H9 (cell line): ENCODE measurements around the gene PRR20E. TPM values are rescaled to one million over a fixed set of nuclear protein-coding genes. Genes with fewer than 3 reads are reported as not detected.

ENCODE experiments used
- DNase-seq: peaks from one replicate; pipeline ENCODE4 v3.0.0-alpha.2; 2017
- H2AFZ ChIP-seq: one replicate; pipeline ENCODE4 v1.6.1; 2013; ENCODE audit warnings: mild to moderate bottlenecking, low read length, control low read depth, moderate library complexity
- H2AK5ac ChIP-seq: 2 replicates; pipeline ENCODE4 v1.6.1; 2013; ENCODE audit warnings: low read length, control low read depth, mixed read lengths; ENCODE audit not compliant: insufficient read length
- H2BK120ac ChIP-seq: one replicate; pipeline ENCODE4 v1.6.1; 2013; ENCODE audit warnings: low read depth, mild to moderate bottlenecking, low read length, control low read depth, inconsistent platforms; ENCODE audit not compliant: poor library complexity, severe bottlenecking
- H2BK12ac ChIP-seq: 2 replicates; pipeline ENCODE4 v1.6.1; 2013; ENCODE audit warnings: low read length, control low read depth, mixed read lengths, low read depth; ENCODE audit not compliant: insufficient read length
- H2BK15ac ChIP-seq: 2 replicates; pipeline ENCODE4 v1.6.1; 2013; ENCODE audit warnings: low read depth, low read length, control low read depth
- H2BK20ac ChIP-seq: one replicate; pipeline ENCODE4 v1.6.1; 2013; ENCODE audit warnings: low read depth, mild to moderate bottlenecking, low read length, control low read depth, inconsistent platforms; ENCODE audit not compliant: poor library complexity, severe bottlenecking
- H2BK5ac ChIP-seq: 2 replicates; pipeline ENCODE4 v1.6.1; 2013; ENCODE audit warnings: low read length, control low read depth, mixed read lengths; ENCODE audit not compliant: insufficient read length
- H3K14ac ChIP-seq: 2 replicates; pipeline ENCODE4 v1.6.1; 2013; ENCODE audit warnings: low read length, control low read depth; ENCODE audit not compliant: insufficient read depth
- H3K18ac ChIP-seq: 2 replicates; pipeline ENCODE4 v1.6.1; 2013; ENCODE audit warnings: low read depth, mild to moderate bottlenecking, mixed read lengths, low read length, control low read depth; ENCODE audit not compliant: insufficient read length
- H3K23ac ChIP-seq: 2 replicates; pipeline ENCODE4 v1.6.1; 2013; ENCODE audit warnings: low read length, control low read depth, mixed read lengths, low read depth; ENCODE audit not compliant: insufficient read length
- H3K23me2 ChIP-seq: 2 replicates; pipeline ENCODE4 v1.6.1; 2013; ENCODE audit warnings: low read depth, mild to moderate bottlenecking, mixed read lengths, low read length, control low read depth; ENCODE audit not compliant: insufficient read length, poor library complexity, severe bottlenecking
- H3K27ac ChIP-seq: 2 replicates; pipeline ENCODE4 v1.5.1; 2013; ENCODE audit warnings: low read length, control low read depth, mixed read lengths, low read depth; ENCODE audit not compliant: insufficient read length
- H3K27me3 ChIP-seq: 2 replicates; pipeline ENCODE4 v1.6.1; 2013; ENCODE audit warnings: low read length, control low read depth, inconsistent platforms; ENCODE audit not compliant: insufficient read depth
- H3K4ac ChIP-seq: 2 replicates; pipeline ENCODE4 v1.6.1; 2013; ENCODE audit warnings: low read depth, mild to moderate bottlenecking, control low read depth, inconsistent platforms, low read length, moderate library complexity
- H3K4me1 ChIP-seq: 2 replicates; pipeline ENCODE4 v1.6.1; 2013; ENCODE audit warnings: low read length, control low read depth, inconsistent platforms; ENCODE audit not compliant: insufficient read depth
- H3K4me2 ChIP-seq: 2 replicates; pipeline ENCODE4 v1.6.1; 2013; ENCODE audit warnings: low read length, control low read depth, mixed read lengths; ENCODE audit not compliant: insufficient read length, insufficient read depth
- H3K56ac ChIP-seq: 2 replicates; pipeline ENCODE4 v1.6.1; 2013; ENCODE audit warnings: low read depth, mild to moderate bottlenecking, mixed read lengths, low read length, control low read depth; ENCODE audit not compliant: insufficient read length
- H3K79me1 ChIP-seq: 2 replicates; pipeline ENCODE4 v1.6.1; 2013; ENCODE audit warnings: low read depth, mild to moderate bottlenecking, moderate library complexity, low read length, control low read depth, inconsistent platforms; ENCODE audit not compliant: insufficient read depth, poor library complexity, severe bottlenecking
- H3K79me2 ChIP-seq: 2 replicates; pipeline ENCODE4 v1.6.1; 2013; ENCODE audit warnings: low read length, control low read depth, inconsistent platforms; ENCODE audit not compliant: insufficient read depth
- H3K9ac ChIP-seq: 2 replicates; pipeline ENCODE4 v1.6.1; 2013; ENCODE audit warnings: low read length, control low read depth, mixed read lengths; ENCODE audit not compliant: insufficient read length; ENCODE audit errors: extremely low read depth
- H3K9me3 ChIP-seq: one replicate; pipeline ENCODE4 v1.6.1; 2013; ENCODE audit warnings: low read depth, low read length, inconsistent platforms; ENCODE audit not compliant: control insufficient read depth
- H3T11ph ChIP-seq: one replicate; pipeline ENCODE4 v1.6.1; 2013; ENCODE audit warnings: mild to moderate bottlenecking, low read length, control low read depth, inconsistent platforms
- H4K20me1 ChIP-seq: one replicate; pipeline ENCODE4 v1.6.1; 2013; ENCODE audit not compliant: control insufficient read depth, insufficient read length, insufficient read depth
- H4K5ac ChIP-seq: 2 replicates; pipeline ENCODE4 v1.6.1; 2013; ENCODE audit warnings: low read depth, mild to moderate bottlenecking, mixed read lengths, low read length, control low read depth; ENCODE audit not compliant: insufficient read length
- H4K8ac ChIP-seq: replicated peaks from 2 replicates; pipeline ENCODE4 v1.6.1; 2013; ENCODE audit warnings: low read length, control low read depth, mixed read lengths, low read depth; ENCODE audit not compliant: insufficient read length
- H4K91ac ChIP-seq: 2 replicates; pipeline ENCODE4 v1.6.1; 2013; ENCODE audit warnings: low read depth, mild to moderate bottlenecking, moderate library complexity, mixed read lengths, low read length, control low read depth; ENCODE audit not compliant: insufficient read length
- H3K27ac Mint-ChIP-seq, 3 experiments: 2 replicates in 2 of 3; 3 replicates in 1 of 3; pipeline ENCODE4 v1.8.0; 2020 to 2021; ENCODE audit warnings: mixed read lengths in 3 of 3, mild to moderate bottlenecking in 1 of 3, moderate library complexity in 1 of 3
- H3K27me3 Mint-ChIP-seq: 2 replicates; pipeline ENCODE4 v1.8.0; 2021; ENCODE audit warnings: low read depth, mild to moderate bottlenecking, moderate library complexity, mixed read lengths
- H3K36me3 Mint-ChIP-seq, 3 experiments: 2 replicates in 2 of 3; 3 replicates in 1 of 3; pipeline ENCODE4 v1.8.0; 2020 to 2021; ENCODE audit warnings: low read depth in 3 of 3, mixed read lengths in 3 of 3; ENCODE audit not compliant: insufficient read depth in 1 of 3
- H3K4me1 Mint-ChIP-seq, 2 experiments: 2 replicates each; pipeline ENCODE4 v1.8.0; 2020; ENCODE audit warnings: mixed read lengths in 2 of 2
- H3K4me3 Mint-ChIP-seq, 2 experiments: 2 replicates in 1 of 2; 3 replicates in 1 of 2; pipeline ENCODE4 v1.8.0; 2020 to 2021; ENCODE audit warnings: mild to moderate bottlenecking in 2 of 2, mixed read lengths in 2 of 2, moderate library complexity in 1 of 2
- H3K9me3 Mint-ChIP-seq, 2 experiments: 2 replicates in 1 of 2; 3 replicates in 1 of 2; pipeline ENCODE4 v1.8.0; 2020; ENCODE audit warnings: mild to moderate bottlenecking in 2 of 2, mixed read lengths in 2 of 2, moderate library complexity in 1 of 2
- CTCF ChIP-seq: fragments of 200-600 bp; sonication (generic); conservative IDR thresholded peaks from 3 replicates; pipeline ENCODE4 v1.8.0; 2021; ENCODE audit warnings: antibody characterized with exemption, mild to moderate bottlenecking
- WGBS: extraction: QIAGEN DNeasy Blood & Tissue Kit; methylation state at CpG from one replicate; pipeline ENCODE4 v1.1.7; 2013; ENCODE audit warnings: missing lambda C conversion rate, low lambda C conversion rate, mixed read lengths; ENCODE audit not compliant: insufficient read length; ENCODE audit errors: extremely low coverage; 5-methylcytosine and 5-hydroxymethylcytosine counted together
- total RNA-seq: library from RNA; stranded (reverse); gene quantifications from 2 replicates; pipeline ENCODE4 v1.2.1, GENCODE V29; 2021

PRR20E gene
- total RNA-seq, 1 experiment from 2014 or later, result not detected

- H4K5ac ChIP-seq, result no peak overlapping the region
These were observed 43.3 kb upstream of the PRR20E start for GRCh38 chr13:57123681-57124080.

More at GRCh38 chr13:57123681-57124080, 43.3 kb upstream of the PRR20E start:
- Histone ChIP-seq H2BK12ac (no peak overlapping the region), H3K4ac (no peak overlapping the region), H3K27me3 (no peaks in the 10 kb centered on the region), H3K4me2 (no peak overlapping the region), H3K9ac (no peak overlapping the region), H3K18ac (no peak overlapping the region), H2AFZ (no peak overlapping the region), H3K23me2 (no peaks in the 10 kb centered on the region), H4K20me1 (no peaks in the 10 kb centered on the region), H3K79me1 (no peaks in the 10 kb centered on the region), H2BK15ac (no peak overlapping the region), H2BK120ac (no peak overlapping the region), H3T11ph (no peak overlapping the region), H3K4me1 (no peaks in the 10 kb centered on the region), H3K79me2 (no peaks in the 10 kb centered on the region), H3K56ac (no peak overlapping the region), H3K14ac (no peak overlapping the region), H4K91ac (no peak overlapping the region), H2AK5ac (no peak overlapping the region), H3K27ac (no peak overlapping the region), H3K23ac (no peak overlapping the region), H3K9me3 (no peaks in the 10 kb centered on the region), H4K8ac (no peak overlapping the region), H2BK5ac (no peak overlapping the region), H2BK20ac (no peak overlapping the region)
- no peaks in the 10 kb centered on the region for H3K27me3 Mint-ChIP-seq
- no peaks in the 10 kb centered on the region for H3K9me3 Mint-ChIP-seq
- no peak overlapping the region for H3K4me3 Mint-ChIP-seq
- no CpG with 5 or more reads among the region's 1 CpG for WGBS
- H3K4me1 Mint-ChIP-seq, result no peaks in the 10 kb centered on the region
- TF ChIP-seq CTCF, result no peak
- no peak overlapping the region for H3K27ac Mint-ChIP-seq
- DNase-seq, result no peak
- no peaks in the 10 kb centered on the region for H3K36me3 Mint-ChIP-seq
